Superior temporal gyrus (tissue), 1 donor: Measurements from ENCODE around the gene CHST3.
A peak's percentile ranks its signal among the peaks of the same experiment; 100 is the strongest.
"Not testable (repeated sequence)": the region's sequence is repeated elsewhere in the genome, so short reads cannot be mapped to it uniquely, and the experiment has no call there.

Source experiments
- DNase-seq: peaks from one replicate; pipeline ENCODE4 v3.0.0-alpha.2; 2016; ENCODE audit errors: extremely low spot score

CHST3 gene

DNA sequence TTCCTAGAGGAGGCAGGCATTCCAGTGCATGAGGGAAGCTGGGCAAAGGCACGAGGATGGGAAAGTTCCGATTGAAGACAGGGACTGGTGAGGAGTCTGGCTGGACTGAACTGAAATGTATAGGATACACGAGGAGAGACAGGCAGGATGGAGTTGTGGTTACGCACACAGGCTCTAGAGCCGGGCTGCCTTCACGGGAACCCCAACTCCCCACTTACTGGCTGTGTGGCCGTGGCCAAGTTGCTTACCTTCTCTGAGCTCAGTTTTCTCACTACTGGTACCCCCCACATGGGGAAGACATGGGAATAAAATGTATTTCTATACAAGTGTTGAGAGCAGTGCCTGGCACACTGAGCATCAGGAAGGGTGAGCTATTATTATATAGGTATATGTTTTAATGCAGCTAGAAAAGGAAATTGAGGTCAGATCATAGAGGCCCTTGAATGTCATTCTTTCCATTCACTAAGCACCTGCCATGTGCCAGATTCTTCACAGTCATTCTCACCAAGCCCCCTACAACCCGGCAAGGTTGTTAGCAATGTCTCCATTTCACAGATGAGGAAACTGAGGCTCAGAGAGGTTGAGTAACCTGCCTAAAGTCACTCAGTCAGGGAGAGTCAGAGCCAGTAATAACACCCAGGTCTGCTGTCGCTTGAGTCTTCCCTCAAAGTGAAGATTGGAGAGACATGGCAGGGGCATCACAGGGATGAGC is 9.7 kb downstream of the CHST3 start:
- DNase-seq, result peak; percentile 7

- peak; percentile 47 for DNase-seq
Measured at GRCh38 chr10:71974489-71975021, 10.4 kb downstream of the CHST3 start.

GRCh38 chr10:71975087-71975870 is 11.1 kb downstream of the CHST3 start:
- peak; percentile 89 for DNase-seq

- DNase-seq, result peak; percentile 79
Measured at GRCh38 chr10:71975871-71976725, 11.9 kb downstream of the CHST3 start.

GRCh38 chr10:71977614-71977903 is 13.4 kb downstream of the CHST3 start:
- DNase-seq, result not testable (repeated sequence)

DNA sequence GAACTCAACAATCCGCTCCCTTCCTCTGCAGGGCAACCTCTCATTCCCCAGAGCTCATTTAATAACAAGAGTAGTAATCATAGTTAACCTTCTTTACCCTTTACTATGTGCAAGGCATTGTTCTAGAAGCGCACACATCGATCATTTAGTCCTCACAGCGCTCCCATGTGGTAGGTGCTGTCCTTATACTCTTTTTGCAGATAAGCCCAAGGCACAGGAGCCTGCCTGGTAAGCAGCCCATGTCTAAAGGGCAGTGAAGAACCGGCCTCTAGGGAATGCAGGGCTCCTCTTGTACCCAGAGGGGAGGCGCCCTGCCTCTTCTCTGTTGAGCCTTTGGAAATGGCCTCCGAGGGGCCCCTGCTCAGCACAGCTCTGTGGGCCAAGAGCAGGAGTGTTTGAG is 14.3 kb downstream of the CHST3 start:
- DNase-seq, result peak; percentile 74

- DNase-seq, result no peak
Measured at GRCh38 chr10:71978988-71979691, 14.9 kb downstream of the CHST3 start.

GRCh38 chr10:71979692-71980062 is 15.5 kb downstream of the CHST3 start:
- no peak for DNase-seq

GRCh38 chr10:71980181-71981014 is 16.2 kb downstream of the CHST3 start:
- DNase-seq, result peak; percentile 71

DNA sequence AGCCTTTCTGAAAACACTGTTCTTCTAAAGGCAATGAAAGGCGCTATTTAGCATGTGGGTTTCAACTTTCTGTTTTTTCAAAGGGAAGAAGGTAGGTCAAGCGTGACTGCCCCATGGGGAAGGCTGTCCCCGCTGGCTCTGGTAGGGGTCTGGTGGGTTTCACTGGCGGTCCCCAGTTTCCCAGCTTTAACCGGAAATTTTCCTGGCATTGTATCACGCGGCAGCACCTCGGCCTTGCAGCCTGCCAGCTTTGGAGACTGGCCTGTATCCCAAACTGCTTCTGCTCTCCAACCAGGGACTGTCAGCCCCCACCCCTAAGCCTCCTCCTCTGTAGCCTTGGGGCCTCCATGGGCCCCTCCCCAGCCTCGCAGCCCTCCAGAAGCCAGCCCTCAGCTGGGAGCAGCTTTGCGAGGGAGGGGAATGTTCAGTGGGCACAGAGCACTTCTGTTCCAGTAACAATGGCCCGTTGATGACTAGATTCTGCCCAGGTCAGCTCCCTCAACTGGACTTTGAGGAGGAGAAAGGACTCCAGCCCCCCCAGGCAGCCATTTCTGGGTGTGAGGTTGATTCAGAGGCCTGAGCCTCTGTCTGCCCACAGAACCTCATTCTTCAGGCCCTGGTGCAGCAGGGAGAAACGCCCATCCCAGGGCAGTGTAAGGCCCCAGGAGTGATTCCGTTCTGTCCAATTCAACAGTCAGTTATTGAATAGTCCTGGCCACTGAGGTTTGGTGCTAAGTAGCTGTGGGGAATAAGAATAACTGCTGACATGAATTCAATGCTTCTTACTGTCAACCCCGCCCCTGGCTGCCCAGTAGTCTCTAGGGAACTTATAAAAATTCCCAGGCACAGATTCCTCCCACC is 17.1 kb downstream of the CHST3 start:
- peak; percentile 97 for DNase-seq

- peak; percentile 55 for DNase-seq
Measured at GRCh38 chr10:71981876-71982230, 17.7 kb downstream of the CHST3 start.

DNA sequence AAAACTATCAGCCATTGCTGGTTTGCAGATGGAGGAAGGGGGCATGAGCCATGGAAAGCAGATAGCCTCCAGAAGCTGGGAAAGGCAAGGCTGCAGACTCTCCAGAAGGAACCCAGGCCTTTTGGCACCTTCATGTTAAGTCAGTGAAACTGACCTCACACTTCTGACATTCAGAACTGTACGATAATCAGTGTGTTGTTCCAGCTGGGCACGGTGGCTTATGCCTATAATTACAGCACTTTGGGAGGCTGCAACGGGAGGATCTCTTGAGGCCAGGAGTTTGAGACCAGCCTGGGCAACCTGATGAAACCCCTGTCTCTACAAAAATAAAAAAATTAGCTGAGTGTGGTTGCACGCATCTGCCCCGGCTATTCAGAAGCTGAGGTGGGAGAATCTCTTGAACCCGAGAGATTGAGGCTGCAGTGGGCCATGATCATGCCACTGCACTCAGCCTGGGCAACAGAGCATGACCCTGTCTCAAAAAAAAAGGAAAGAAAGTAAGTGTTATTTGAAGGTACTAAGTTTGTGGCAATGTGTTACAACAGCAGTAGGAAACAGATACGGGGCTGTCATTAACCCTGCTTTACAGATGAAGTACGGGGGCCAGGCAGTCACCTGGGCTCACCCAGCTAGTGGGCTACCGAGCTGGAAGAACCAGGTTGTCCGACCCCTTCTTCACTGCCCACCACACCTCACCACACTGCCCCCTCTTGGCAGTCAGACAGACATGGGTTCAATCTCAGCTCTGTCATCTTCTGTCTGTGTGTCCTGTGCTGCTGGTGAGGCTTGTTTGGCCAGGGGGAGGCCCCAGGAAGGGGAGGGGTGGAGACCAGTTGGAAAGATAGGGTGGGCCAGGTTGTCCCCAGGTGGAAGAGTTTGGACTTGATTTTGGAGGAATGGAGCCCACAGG is 18.3 kb downstream of the CHST3 start:
- DNase-seq, result no peak

DNA sequence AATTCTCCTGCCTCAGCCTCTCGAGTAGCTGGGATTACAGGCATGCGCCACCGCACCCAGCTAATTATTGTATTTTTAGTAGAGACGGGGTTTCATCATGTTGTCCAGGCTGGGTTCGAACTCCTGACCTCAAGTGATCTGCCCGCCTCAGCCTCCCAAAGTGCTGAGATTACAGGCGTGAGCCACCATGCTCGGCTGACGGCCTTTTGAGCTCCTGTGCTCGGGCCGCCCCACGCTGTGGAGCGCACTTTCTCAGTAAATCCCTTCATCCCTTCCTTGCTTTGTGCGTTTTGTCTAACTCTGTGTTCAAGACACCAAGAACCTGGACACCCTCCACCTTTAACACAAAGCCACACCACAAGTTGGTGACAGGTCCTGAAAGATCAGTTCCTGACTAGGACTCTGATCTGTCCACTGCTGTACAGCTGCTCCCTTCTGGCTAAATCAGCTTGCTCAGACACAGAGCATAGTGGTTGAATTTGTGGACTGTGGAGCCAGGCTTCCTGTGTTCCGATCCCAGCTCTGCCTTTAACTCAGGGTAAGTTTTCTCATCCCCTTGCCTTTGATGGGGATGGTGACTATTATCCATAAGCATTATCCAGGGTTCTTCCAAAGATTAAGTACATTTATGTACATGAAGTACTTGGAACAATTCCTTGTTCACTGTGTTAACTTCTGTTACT is 20.1 kb downstream of the CHST3 start:
- no peak for DNase-seq

DNA sequence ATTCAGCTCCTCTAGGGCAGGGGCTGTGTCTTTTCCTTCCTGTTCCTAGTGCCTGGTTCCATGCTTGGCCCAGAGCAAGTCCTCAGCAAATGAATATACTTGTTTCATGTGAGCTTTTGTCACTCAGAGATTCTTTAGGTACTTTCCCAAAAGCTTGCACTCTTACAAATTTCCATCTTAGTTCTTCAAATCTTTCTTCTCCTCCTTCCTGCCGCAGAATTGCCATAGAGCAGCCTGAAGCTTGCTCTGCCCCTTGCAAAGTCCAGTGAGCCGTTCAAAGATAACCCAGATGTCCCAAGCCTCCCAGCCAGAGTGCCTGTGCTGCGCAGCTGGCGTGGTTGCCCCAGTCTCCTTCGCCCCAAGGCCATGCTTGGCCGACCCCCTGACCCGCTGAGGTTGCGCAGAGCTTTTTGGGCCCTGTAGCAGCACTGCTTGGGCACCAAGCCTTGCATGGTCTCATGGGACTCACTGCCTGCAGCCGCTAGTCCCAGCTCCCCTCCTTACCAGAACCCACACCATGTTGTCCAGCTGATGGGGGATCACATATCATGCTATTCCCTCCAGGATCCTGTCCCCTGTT is 20.7 kb downstream of the CHST3 start:
- peak; percentile 55 for DNase-seq

DNA sequence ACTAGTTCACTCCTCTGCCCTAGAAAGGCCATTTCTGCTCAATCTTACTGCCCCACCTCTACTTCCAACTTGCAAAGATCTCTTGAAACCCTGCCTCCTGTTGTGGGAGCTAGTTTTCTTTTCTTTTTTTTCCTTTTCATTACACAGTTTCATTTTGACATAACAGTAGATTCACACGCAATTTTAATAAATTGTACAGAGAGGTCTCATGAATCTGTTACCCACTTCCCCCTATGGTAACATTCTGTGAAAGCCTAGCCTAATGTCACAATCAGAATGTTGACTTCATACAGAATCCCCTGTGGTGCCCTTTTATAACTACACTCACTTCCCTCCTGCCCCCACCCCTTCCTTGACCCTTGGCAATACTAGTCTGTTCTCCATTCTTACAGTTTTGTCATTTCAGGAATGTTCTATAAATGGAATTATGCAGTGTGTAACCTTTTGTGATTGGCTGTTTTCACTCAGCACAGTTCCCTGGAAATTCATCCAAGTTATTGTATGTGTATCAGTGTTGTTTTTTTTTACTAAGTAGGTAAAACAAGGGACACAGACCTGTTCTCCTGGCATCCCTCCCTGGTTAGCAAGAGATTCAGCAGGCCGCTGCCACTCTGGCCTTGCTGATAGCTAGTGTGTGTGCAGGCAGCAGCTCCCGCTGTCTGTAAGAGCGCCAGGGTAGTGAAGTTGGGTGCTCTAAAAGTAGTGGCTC is 21.5 kb downstream of the CHST3 start:
- DNase-seq, result peak; percentile 37

GRCh38 chr10:71988895-71989294 is 24.7 kb downstream of the CHST3 start:
- not testable (repeated sequence) for DNase-seq
